Endothelial cell of umbilical vein (primary cell): Measurements from ENCODE around the gene RNF187. TPM values are rescaled to one million over a fixed set of nuclear protein-coding genes. Genes with fewer than 3 reads are reported as not detected.

ENCODE experiments used
- BruUV-seq: library from RNA; stranded (reverse); fragments of 400-500 nt; replicated peaks from 2 replicates; lab custom pipeline; 2021; lab: Mats Ljungman, UMichigan
- CTCF ChIA-PET: fragments of 300-600, 350-600 bp; sonication (Branson Sonifier 250); formaldehyde crosslinking; loops from one replicate; lab custom pipeline; 2021; ENCODE audit warnings: antibody characterized with exemption, inconsistent platforms; lab: Charles Lee
- POLR2A ChIA-PET: fragments of 300-600, 350-600 bp; sonication (Branson Sonifier 250); formaldehyde crosslinking; loops from one replicate; lab custom pipeline; 2021; ENCODE audit warnings: antibody characterized with exemption, inconsistent platforms; lab: Charles Lee
- DNase-seq: peaks from one replicate; pipeline ENCODE4 v3.0.0-alpha.2; 2011; ENCODE audit warnings: low read depth, low spot score
- FAIRE-seq: peaks from 2 replicates; lab custom pipeline; 2011; peaks lifted over from hg19 to GRCh38; lab: Jason Lieb, UNC
- H2AFZ ChIP-seq: 2 replicates; pipeline ENCODE4 v1.6.0; 2012; ENCODE audit warnings: low read depth, low read length, control low read depth, inconsistent platforms
- H3K27ac ChIP-seq: 2 replicates; pipeline ENCODE4 v1.5.1; 2011; ENCODE audit warnings: low read depth, mild to moderate bottlenecking, control low read depth, low read length, moderate library complexity; ENCODE audit not compliant: insufficient read depth
- H3K27me3 ChIP-seq, 2 experiments: 2 replicates each; pipeline versions ENCODE4 v1.6.0 to v1.6.1; 2011; ENCODE audit warnings: low read length in 2 of 2, mixed read lengths in 1 of 2; ENCODE audit not compliant: control insufficient read depth in 2 of 2, insufficient read depth in 2 of 2
- H3K36me3 ChIP-seq, 2 experiments: 2 replicates in 1 of 2; 3 replicates in 1 of 2; pipeline ENCODE4 v1.5.1; 2011; ENCODE audit warnings: low read length in 2 of 2, mild to moderate bottlenecking in 1 of 2, moderate library complexity in 1 of 2; ENCODE audit not compliant: control insufficient read depth in 2 of 2, insufficient read depth in 2 of 2; ENCODE audit errors: extremely low read depth in 1 of 2
- H3K4me1 ChIP-seq: 3 replicates; pipeline ENCODE4 v1.5.1; 2011; ENCODE audit warnings: mild to moderate bottlenecking, low read length; ENCODE audit not compliant: control insufficient read depth, insufficient read depth; ENCODE audit errors: extremely low read depth
- H3K4me2 ChIP-seq: 2 replicates; pipeline ENCODE4 v1.6.1; 2011; ENCODE audit warnings: low read length, control low read depth, mixed read lengths; ENCODE audit not compliant: insufficient read depth
- H3K4me3 ChIP-seq, 3 experiments: fragments of 200-600 bp in 1 of 3; sonication (generic), shearing (Covaris generic) in 1 of 3; replicated peaks in 1 of 3; 2 replicates each; pipeline ENCODE4 v1.5.1; 2011 to 2016; ENCODE audit warnings: control low read depth in 3 of 3, low read length in 3 of 3, mild to moderate bottlenecking in 2 of 3, inconsistent platforms in 1 of 3, low read depth in 1 of 3, moderate library complexity in 1 of 3; ENCODE audit not compliant: insufficient read depth in 1 of 3
- H3K79me2 ChIP-seq: 2 replicates; pipeline ENCODE4 v1.6.0; 2012; ENCODE audit warnings: low read length, inconsistent platforms; ENCODE audit not compliant: control insufficient read depth, insufficient read depth
- H3K9ac ChIP-seq: replicated peaks from 2 replicates; pipeline ENCODE3; 2011; ENCODE audit warnings: low read length, control low read depth; ENCODE audit not compliant: insufficient read depth; ENCODE audit errors: extremely low read depth
- H3K9me1 ChIP-seq: replicated peaks from 3 replicates; pipeline ENCODE4 v1.6.0; 2011; ENCODE audit warnings: mild to moderate bottlenecking, low read length; ENCODE audit not compliant: control insufficient read depth, insufficient read depth; ENCODE audit errors: extremely low read depth
- H3K9me3 ChIP-seq: replicated peaks from 2 replicates; pipeline ENCODE4 v1.5.1; 2012; ENCODE audit warnings: low read length, inconsistent platforms; ENCODE audit not compliant: control insufficient read depth, insufficient read depth
- H4K20me1 ChIP-seq: replicated peaks from 2 replicates; pipeline ENCODE3; 2011; ENCODE audit warnings: mild to moderate bottlenecking, low read length; ENCODE audit not compliant: control insufficient read depth, insufficient read depth; ENCODE audit errors: extremely low read depth
- CTCF ChIP-seq, 2 donors: IDR thresholded peaks; 1 replicate in 1 of 2; 2 replicates in 1 of 2; pipeline ENCODE4 v1.5.1; 2011; ENCODE audit warnings: low read length in 2 of 2, mild to moderate bottlenecking in 2 of 2, moderate library complexity in 2 of 2, control low read depth in 1 of 2, inconsistent platforms in 1 of 2, low read depth in 1 of 2; ENCODE audit not compliant: insufficient read depth in 1 of 2; ENCODE audit errors: extremely low read depth in 1 of 2
- GATA2 ChIP-seq: IDR thresholded peaks from 2 replicates; pipeline ENCODE4 v1.7.0; 2011; ENCODE audit warnings: low read depth, mild to moderate bottlenecking, moderate library complexity, mixed read lengths, low read length; ENCODE audit not compliant: insufficient read length, insufficient read depth
- JUN ChIP-seq: IDR thresholded peaks from 2 replicates; pipeline ENCODE4 v1.6.1; 2011; ENCODE audit warnings: borderline replicate concordance, low read depth; ENCODE audit not compliant: insufficient read length, insufficient read depth
- MYC ChIP-seq: IDR thresholded peaks from one replicate; pipeline ENCODE4 v1.6.1; 2011; ENCODE audit warnings: mild to moderate bottlenecking, low read depth, low read length
- POLR2A ChIP-seq: IDR thresholded peaks from 2 replicates; pipeline ENCODE4 v1.6.1; 2012; ENCODE audit warnings: low read depth, mild to moderate bottlenecking, control low read depth, low read length
- POLR2AphosphoS5 ChIP-seq: IDR thresholded peaks from 2 replicates; pipeline ENCODE4 v1.6.1; 2012; ENCODE audit warnings: low read depth, mild to moderate bottlenecking, control low read depth, low read length, moderate library complexity; ENCODE audit not compliant: insufficient read depth
- dilution Hi-C: fragments of 300-500 bp; cut with MboI; formaldehyde crosslinking; loops from one replicate; pipeline ENCODE4 v1.15.0; 2019; ENCODE audit warnings: low sequenced_read_pairs; ENCODE audit not compliant: extremely low pct_ligation_motif_present
- intact Hi-C: fragments of 100-400 bp; cut with micrococcal nuclease; formaldehyde crosslinking; loops from one replicate; pipeline ENCODE4 v1.10.0; 2022
- polyA plus RNA-seq, 4 experiments: library from polyadenylated mRNA; depleted of rRNA in 3 of 4; stranded (reverse) in 3 of 4; unstranded in 1 of 4; fragments of >200 nt; gene quantifications; 2 replicates each; pipeline versions ENCODE4 v1.2.1 to v1.2.3, GENCODE V29; 2011 to 2012; ENCODE audit warnings: missing spikeins in 1 of 4
- total RNA-seq: library from RNA; stranded (reverse); gene quantifications from 2 replicates; pipeline ENCODE4 v1.2.3, GENCODE V29; 2021

Gene RNF187
- total and polyA plus RNA-seq, 2 donors (not counting 3 experiments of a cell fraction or from before 2014, with no cell fraction given) = 48.0 to 86.4 TPM

GRCh38 chr1:228452194-228453021 lies 34.8 kb upstream of the RNF187 start:
- TF ChIP-seq JUN (no peak), GATA2 (no peak), CTCF (IDR thresholded peaks at IDR 0.05; ENCODE audit: extremely low read depth in 1 of 2, insufficient read depth in 1 of 2, low read depth in 1 of 2, low read length in 2 of 2) (no peak), POLR2AphosphoS5 (no peak), POLR2A (no peak), MYC (no peak)
- Histone ChIP-seq H3K36me3 (no peaks in the 10 kb centered on the region), H3K27me3 (peaks cover 2 to 5% of the 10 kb centered on the region in 2 experiments), H3K4me1 (peaks cover 11% of the 10 kb centered on the region), H4K20me1 (no peaks in the 10 kb centered on the region), H3K27ac (no peak overlapping the region), H3K9ac (no peak overlapping the region), H2AFZ (no peak overlapping the region), H3K9me3 (no peaks in the 10 kb centered on the region), H3K4me2 (no peak overlapping the region), H3K9me1 (no peaks in the 10 kb centered on the region), H3K4me3 (no peak overlapping the region), H3K79me2 (no peaks in the 10 kb centered on the region)
- FAIRE-seq = no peak
- intact Hi-C loops (no loop called here), dilution Hi-C loops (no loop called here)
- CTCF ChIA-PET = no interaction called here
- DNase-seq = no peak
- BruUV-seq = no TSS peak
- POLR2A ChIA-PET = no interaction called here
